MCF 10A (cell line): ENCODE data around the gene ODC1. TPM values are rescaled to one million over a fixed set of nuclear protein-coding genes. Genes with fewer than 3 reads are reported as not detected.

ENCODE experiments used
- BruUV-seq: library from RNA; stranded (reverse); fragments of 400-500 nt; replicated peaks from 2 replicates; lab custom pipeline; 2021; lab: Mats Ljungman, UMichigan
- CTCF ChIA-PET: fragments of 300-600 bp; sonication (Branson Sonifier 250); formaldehyde crosslinking; extraction: SDS; loops from one replicate; lab custom pipeline; 2021; ENCODE audit warnings: antibody characterized with exemption, inconsistent platforms; lab: Yijun Ruan, JAX
- POLR2A ChIA-PET: fragments of 300-600, 350-650 bp; sonication (Branson Sonifier 250); formaldehyde crosslinking; extraction: SDS; loops from one replicate; lab custom pipeline; 2020; ENCODE audit warnings: antibody characterized with exemption, inconsistent platforms; lab: Yijun Ruan, JAX
- DNase-seq: peaks from one replicate; pipeline ENCODE4 v3.0.0-alpha.2; 2018; ENCODE audit not compliant: unreplicated experiment
- H3K27ac Mint-ChIP-seq: one replicate; pipeline ENCODE4 v1.8.0; 2022; ENCODE audit warnings: mild to moderate bottlenecking, low read depth, mixed read lengths; ENCODE audit not compliant: unreplicated experiment
- H3K27me3 Mint-ChIP-seq: one replicate; pipeline ENCODE4 v1.8.0; 2022; ENCODE audit warnings: mixed read lengths; ENCODE audit not compliant: insufficient read depth, unreplicated experiment
- H3K36me3 Mint-ChIP-seq: one replicate; pipeline ENCODE4 v1.8.0; 2022; ENCODE audit warnings: mild to moderate bottlenecking, moderate library complexity, mixed read lengths; ENCODE audit not compliant: insufficient read depth, unreplicated experiment
- H3K4me1 Mint-ChIP-seq: one replicate; pipeline ENCODE4 v1.8.0; 2022; ENCODE audit warnings: mixed read lengths; ENCODE audit not compliant: insufficient read depth, unreplicated experiment
- H3K4me3 Mint-ChIP-seq: one replicate; pipeline ENCODE4 v1.8.0; 2022; ENCODE audit warnings: mild to moderate bottlenecking, moderate library complexity, mixed read lengths; ENCODE audit not compliant: unreplicated experiment
- H3K9me3 Mint-ChIP-seq: one replicate; pipeline ENCODE4 v1.8.0; 2022; ENCODE audit warnings: mixed read lengths; ENCODE audit not compliant: unreplicated experiment
- intact Hi-C: fragments of 100-400 bp; cut with micrococcal nuclease; formaldehyde crosslinking; loops from 2 replicates; pipeline ENCODE4 v1.14.1; 2022
- total RNA-seq: library from RNA; stranded (reverse); gene quantifications from 2 replicates; pipeline ENCODE4 v1.2.3, GENCODE V29; 2022
- TF ChIP-seq, protein P1 (sequence below): fragments of 200-600 bp; IDR thresholded peaks from one replicate; pipeline ENCODE4 v1.8.0; 2022; ENCODE audit warnings: antibody characterized with exemption, mild to moderate bottlenecking; ENCODE audit not compliant: unreplicated experiment

ODC1 gene
- total RNA-seq, 1 experiment from 2014 or later = 341 TPM

DNA sequence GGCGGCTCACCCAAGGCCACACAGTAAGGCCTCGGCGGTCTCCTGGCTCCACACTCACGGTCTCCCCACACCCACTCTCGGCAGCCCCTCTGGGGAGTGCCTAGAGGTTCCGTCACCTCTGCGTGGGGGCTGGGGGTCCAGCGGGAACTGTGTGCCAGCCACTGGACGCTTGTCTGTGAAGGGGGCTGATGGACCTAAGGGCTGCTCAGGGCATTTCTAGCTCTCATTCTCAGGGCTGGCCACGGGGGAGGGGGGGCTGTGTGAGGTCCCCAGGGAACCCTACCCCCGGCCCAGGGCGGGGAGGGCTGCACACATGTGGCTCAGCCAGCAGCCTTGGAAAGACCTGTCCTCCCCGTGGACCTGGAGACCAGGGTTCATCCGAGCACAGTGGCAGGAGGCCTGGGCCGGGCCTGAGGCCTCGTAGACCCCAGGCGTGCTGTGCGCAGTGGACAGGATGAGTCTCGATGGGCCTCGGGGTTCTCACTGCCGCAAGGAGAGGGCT is 27.1 kb upstream of the ODC1 start:
- Mint-ChIP-seq H3K4me3 (no peak overlapping the region), H3K27me3 (peaks cover 5% of the 10 kb centered on the region), H3K27ac (no peak overlapping the region), H3K4me1 (peaks cover 3% of the 10 kb centered on the region), H3K9me3 (no peaks in the 10 kb centered on the region), H3K36me3 (peaks cover 5% of the 10 kb centered on the region)
- TF ChIP-seq, protein P1, sequence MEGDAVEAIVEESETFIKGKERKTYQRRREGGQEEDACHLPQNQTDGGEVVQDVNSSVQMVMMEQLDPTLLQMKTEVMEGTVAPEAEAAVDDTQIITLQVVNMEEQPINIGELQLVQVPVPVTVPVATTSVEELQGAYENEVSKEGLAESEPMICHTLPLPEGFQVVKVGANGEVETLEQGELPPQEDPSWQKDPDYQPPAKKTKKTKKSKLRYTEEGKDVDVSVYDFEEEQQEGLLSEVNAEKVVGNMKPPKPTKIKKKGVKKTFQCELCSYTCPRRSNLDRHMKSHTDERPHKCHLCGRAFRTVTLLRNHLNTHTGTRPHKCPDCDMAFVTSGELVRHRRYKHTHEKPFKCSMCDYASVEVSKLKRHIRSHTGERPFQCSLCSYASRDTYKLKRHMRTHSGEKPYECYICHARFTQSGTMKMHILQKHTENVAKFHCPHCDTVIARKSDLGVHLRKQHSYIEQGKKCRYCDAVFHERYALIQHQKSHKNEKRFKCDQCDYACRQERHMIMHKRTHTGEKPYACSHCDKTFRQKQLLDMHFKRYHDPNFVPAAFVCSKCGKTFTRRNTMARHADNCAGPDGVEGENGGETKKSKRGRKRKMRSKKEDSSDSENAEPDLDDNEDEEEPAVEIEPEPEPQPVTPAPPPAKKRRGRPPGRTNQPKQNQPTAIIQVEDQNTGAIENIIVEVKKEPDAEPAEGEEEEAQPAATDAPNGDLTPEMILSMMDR = no peak
- DNase-seq = no peak
- intact Hi-C loops = no loop called here
- BruUV-seq = no TSS peak
- CTCF ChIA-PET = no interaction called here
- POLR2A ChIA-PET = no interaction called here

DNA sequence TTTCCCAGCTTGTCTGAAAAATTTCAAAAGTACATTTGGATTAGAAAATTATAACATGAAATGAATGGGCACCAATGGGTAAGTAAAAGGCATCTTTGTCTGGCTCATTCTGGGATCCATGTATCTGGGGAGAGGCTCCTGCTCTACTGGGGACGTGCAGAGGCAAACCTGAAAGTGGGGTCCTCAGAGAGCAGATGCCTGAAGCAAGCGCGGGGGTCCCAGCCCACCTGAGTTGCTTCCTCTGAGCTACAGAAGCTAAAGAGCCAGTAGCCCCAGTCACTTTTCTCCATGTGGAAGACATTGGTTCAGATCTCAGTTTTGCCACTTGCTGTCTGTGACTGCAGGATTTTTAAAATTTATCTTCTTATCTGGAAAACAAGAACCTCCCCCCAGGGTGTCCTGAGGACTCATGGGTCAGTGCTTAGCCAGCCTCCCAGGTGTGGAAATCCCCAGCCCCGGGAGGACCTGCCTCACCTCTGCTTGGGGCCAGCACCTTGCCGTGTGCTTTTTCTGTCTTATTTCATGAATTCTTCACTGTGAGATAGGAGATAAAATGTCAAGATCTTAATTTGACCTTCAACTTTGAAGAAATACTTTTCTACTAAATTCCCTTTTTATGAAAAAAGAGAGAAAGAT is 25.1 kb upstream of the ODC1 start:
- POLR2A ChIA-PET = no interaction called here
- no peaks in the 10 kb centered on the region for H3K4me1 Mint-ChIP-seq
- TF ChIP-seq, protein P1 = no peak
- no peaks in the 10 kb centered on the region for H3K27me3 Mint-ChIP-seq
- H3K9me3 Mint-ChIP-seq = no peaks in the 10 kb centered on the region
- no TSS peak for BruUV-seq
- CTCF ChIA-PET = no interaction called here
- no peak overlapping the region for H3K27ac Mint-ChIP-seq
- H3K36me3 Mint-ChIP-seq = peaks cover 5% of the 10 kb centered on the region
- DNase-seq = no peak
- intact Hi-C loops = no loop called here
- no peak overlapping the region for H3K4me3 Mint-ChIP-seq

DNA sequence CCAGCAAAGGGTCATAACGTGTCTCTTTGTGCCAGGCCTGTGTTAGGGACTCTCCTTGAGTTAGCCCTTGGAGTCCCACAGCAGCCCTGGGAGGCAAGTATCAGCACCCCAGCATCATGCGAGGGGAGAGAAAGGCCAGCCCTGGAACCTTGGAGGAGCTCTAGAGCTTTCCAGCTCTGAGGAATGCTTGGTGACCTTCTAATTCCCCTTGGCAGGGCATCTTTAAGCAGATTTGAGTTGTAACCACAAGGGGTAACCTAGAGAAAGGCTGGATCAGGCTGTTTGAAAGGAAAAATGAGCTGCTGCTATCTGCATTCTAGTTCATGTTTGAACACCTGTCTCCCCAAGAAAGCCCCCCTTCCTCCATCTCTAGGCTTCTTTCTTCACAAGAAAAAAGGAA is 23.8 kb upstream of the ODC1 start:
- Mint-ChIP-seq H3K4me1 (no peaks in the 10 kb centered on the region), H3K4me3 (no peak overlapping the region), H3K27ac (no peak overlapping the region), H3K36me3 (peaks cover 5% of the 10 kb centered on the region), H3K27me3 (no peaks in the 10 kb centered on the region), H3K9me3 (no peaks in the 10 kb centered on the region)
- intact Hi-C loops = no loop called here
- DNase-seq = no peak
- TF ChIP-seq, protein P1 = no peak
- no TSS peak for BruUV-seq
- ChIA-PET CTCF (interaction anchor here (0.7 to 1.5 kb wide), 2 partner anchors 10 to 960 kb away, joined by 4 to 5 read pairs; no protein-coding TSS in a partner anchor), POLR2A (interaction anchor here (1.0 to 1.1 kb wide), 2 partner anchors 11 to 22 kb away, joined by 3 read pairs; no protein-coding TSS in a partner anchor)

DNA sequence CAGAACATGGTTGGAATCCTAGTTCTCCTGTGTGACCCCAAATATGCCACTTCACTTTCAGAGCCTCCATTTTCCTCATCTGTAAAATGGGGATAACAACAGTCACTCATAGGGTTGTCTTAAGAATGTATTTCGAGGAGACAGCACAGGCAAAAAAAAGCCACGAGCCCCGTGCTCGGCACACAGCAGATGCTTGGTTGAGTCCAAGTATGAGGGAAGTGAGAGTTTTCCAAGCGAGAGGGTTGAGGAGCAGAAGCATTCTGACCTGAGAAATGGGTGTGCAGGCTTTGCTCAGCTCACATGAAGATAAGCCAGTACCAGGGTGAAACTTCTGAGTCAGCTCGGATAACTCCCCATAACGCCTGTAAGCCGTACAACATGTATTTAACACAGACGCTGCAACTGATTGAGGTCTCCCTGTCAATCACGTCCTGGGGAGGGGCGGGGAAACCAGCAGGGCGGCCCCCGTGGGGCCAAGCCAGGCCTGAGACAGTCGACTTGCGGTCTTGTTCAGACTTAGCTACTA is 23.0 kb upstream of the ODC1 start:
- ChIA-PET POLR2A (interaction anchor here (1.1 kb wide), 1 partner anchor 11 kb away, joined by 3 read pairs; no protein-coding TSS in a partner anchor), CTCF (interaction anchor here (0.6 to 1.5 kb wide), 4 partner anchors 9 to 961 kb away, joined by 3 to 5 read pairs (median 4); no protein-coding TSS in a partner anchor)
- Mint-ChIP-seq H3K27ac (no peak overlapping the region), H3K4me1 (no peaks in the 10 kb centered on the region), H3K36me3 (peaks cover 5% of the 10 kb centered on the region), H3K27me3 (no peaks in the 10 kb centered on the region), H3K4me3 (no peak overlapping the region), H3K9me3 (no peaks in the 10 kb centered on the region)
- TF ChIP-seq, protein P1 = no peak
- DNase-seq = no peak
- intact Hi-C loops = no loop called here
- BruUV-seq = no TSS peak
